SK-N-SH (cell line): ENCODE data around the gene TAS2R30. TPM values are rescaled to one million over a fixed set of nuclear protein-coding genes. Genes with fewer than 3 reads are reported as not detected.

Experiments
- CTCF ChIA-PET: fragments of 300-600, 350-600 bp; formaldehyde crosslinking; extraction: SDS; loops from one replicate; lab custom pipeline; 2021; lab: Yijun Ruan, JAX
- POLR2A ChIA-PET: fragments of 350-600 bp; sonication (Branson Sonifier 250); formaldehyde crosslinking; extraction: SDS; loops from one replicate; lab custom pipeline; 2020; ENCODE audit warnings: antibody characterized with exemption, inconsistent platforms; lab: Yijun Ruan, JAX
- DNase-seq: peaks from one replicate; pipeline ENCODE4 v3.0.0; 2012
- H2AFZ ChIP-seq: fragments of 200-600 bp; sonication (generic); 2 replicates; pipeline ENCODE4 v1.8.1; 2016; ENCODE audit warnings: antibody characterized with exemption, mild to moderate bottlenecking, low read depth
- H3F3A ChIP-seq: fragments of 200-600 bp; sonication (generic); replicated peaks from 2 replicates; pipeline ENCODE3; 2016; ENCODE audit warnings: antibody characterized with exemption, mild to moderate bottlenecking; ENCODE audit not compliant: insufficient read depth
- H3K27ac ChIP-seq, 2 experiments: fragments of 200-500 bp in 1 of 2; fragments of 200-600 bp in 1 of 2; sonication (Bioruptor generic) in 1 of 2; sonication (generic), shearing (Covaris generic) in 1 of 2; 2 replicates each; pipeline versions ENCODE4 v1.5.1 to v1.6.1; 2014 to 2016; ENCODE audit warnings: low read depth in 2 of 2, inconsistent platforms in 1 of 2, low read length in 1 of 2, mild to moderate bottlenecking in 1 of 2, mixed read lengths in 1 of 2
- H3K27me3 ChIP-seq: fragments of 200-600 bp; sonication (generic), shearing (Covaris generic); 2 replicates; pipeline ENCODE4 v1.6.1; 2016; ENCODE audit warnings: mixed run types; ENCODE audit not compliant: insufficient read depth
- H3K36me3 ChIP-seq, 2 experiments: fragments of 200-500 bp in 1 of 2; fragments of 200-600 bp in 1 of 2; sonication (Bioruptor generic) in 1 of 2; sonication (generic) in 1 of 2; replicated peaks in 1 of 2; 2 replicates each; pipeline versions ENCODE3 to v1.5.1; 2014 to 2016; ENCODE audit warnings: low read length in 1 of 2, mild to moderate bottlenecking in 1 of 2; ENCODE audit not compliant: insufficient read depth in 2 of 2, control insufficient read depth in 1 of 2
- H3K4me1 ChIP-seq, 2 experiments: fragments of 200-500 bp in 1 of 2; fragments of 200-600 bp in 1 of 2; sonication (Bioruptor generic) in 1 of 2; sonication (generic), shearing (Covaris generic) in 1 of 2; 2 replicates each; pipeline versions ENCODE4 v1.5.1 to v1.6.1; 2014 to 2016; ENCODE audit warnings: low read depth in 1 of 2, low read length in 1 of 2, mixed run types in 1 of 2; ENCODE audit not compliant: insufficient read depth in 2 of 2, control insufficient read depth in 1 of 2
- H3K4me2 ChIP-seq: fragments of 200-600 bp; sonication (generic), shearing (Covaris generic); 2 replicates; pipeline ENCODE4 v1.6.1; 2017; ENCODE audit warnings: mixed run types
- H3K4me3 ChIP-seq, 2 experiments: fragments of 200-500 bp in 1 of 2; fragments of 200-600 bp in 1 of 2; sonication (Bioruptor generic) in 1 of 2; sonication (generic), shearing (Covaris generic) in 1 of 2; 2 replicates each; pipeline versions ENCODE4 v1.5.1 to v1.8.1; 2014 to 2016; ENCODE audit warnings: low read depth in 2 of 2, inconsistent platforms in 1 of 2, low read length in 1 of 2, mild to moderate bottlenecking in 1 of 2, mixed read lengths in 1 of 2, moderate library complexity in 1 of 2
- H3K79me2 ChIP-seq: fragments of 200-600 bp; sonication (generic); 2 replicates; pipeline ENCODE4 v1.8.1; 2017; ENCODE audit warnings: mild to moderate bottlenecking; ENCODE audit not compliant: insufficient read depth
- H3K9ac ChIP-seq: fragments of 200-600 bp; sonication (generic); 2 replicates; pipeline ENCODE4 v1.6.1; 2017; ENCODE audit warnings: mixed run types
- H3K9me2 ChIP-seq: fragments of 200-600 bp; sonication (generic); 2 replicates; pipeline ENCODE4 v1.6.1; 2017; ENCODE audit warnings: mixed run types
- H3K9me3 ChIP-seq: fragments of 200-600 bp; sonication (generic); 2 replicates; pipeline ENCODE4 v1.6.1; 2017; ENCODE audit warnings: mixed run types, mild to moderate bottlenecking, moderate library complexity
- H4K20me1 ChIP-seq: fragments of 200-600 bp; sonication (generic); 2 replicates; pipeline ENCODE4 v1.6.1; 2017; ENCODE audit warnings: mild to moderate bottlenecking, mixed run types; ENCODE audit not compliant: insufficient read depth
- CHD2 ChIP-seq: fragments of 150-350 bp; IDR thresholded peaks from 2 replicates; pipeline ENCODE4 v1.6.1; 2018; ENCODE audit warnings: low read length; ENCODE audit not compliant: partially characterized antibody
- ELF1 ChIP-seq: IDR thresholded peaks from 2 replicates; pipeline ENCODE4 v1.4.0; 2012
- EP300 ChIP-seq, 2 experiments: IDR thresholded peaks; 2 replicates each; pipeline versions ENCODE4 v1.4.0 to v1.6.1; 2012; ENCODE audit warnings: borderline replicate concordance in 1 of 2, low read depth in 1 of 2, low read length in 1 of 2
- EZH2phosphoT487 ChIP-seq: fragments of 200-600 bp; sonication (generic); IDR thresholded peaks from 2 replicates; pipeline ENCODE4 v1.6.1; 2017; ENCODE audit warnings: low read depth, mixed run types, mild to moderate bottlenecking, antibody characterized with exemption, moderate library complexity, borderline replicate concordance
- GABPA ChIP-seq: IDR thresholded peaks from 2 replicates; pipeline ENCODE4 v1.4.0; 2012; ENCODE audit warnings: low read depth, mild to moderate bottlenecking
- JUND ChIP-seq: IDR thresholded peaks from 2 replicates; pipeline ENCODE4 v1.4.0; 2012
- MEF2A ChIP-seq: IDR thresholded peaks from 2 replicates; pipeline ENCODE4 v1.4.0; 2012; ENCODE audit warnings: low read depth, borderline replicate concordance
- NFIC ChIP-seq: IDR thresholded peaks from 2 replicates; pipeline ENCODE4 v1.4.0; 2012; ENCODE audit warnings: borderline replicate concordance
- NRF1 ChIP-seq: IDR thresholded peaks from 2 replicates; pipeline ENCODE4 v1.6.1; 2012; ENCODE audit warnings: low read depth, mild to moderate bottlenecking, low read length
- POLR2AphosphoS5 ChIP-seq: IDR thresholded peaks from 2 replicates; pipeline ENCODE4 v1.6.1; 2012; ENCODE audit warnings: low read depth, low read length
- RCOR1 ChIP-seq: fragments of 150-350 bp; IDR thresholded peaks from 2 replicates; pipeline ENCODE4 v1.6.1; 2017; ENCODE audit warnings: antibody characterized with exemption, low read length
- RFX5 ChIP-seq: IDR thresholded peaks from 2 replicates; pipeline ENCODE4 v1.6.1; 2012; ENCODE audit warnings: mild to moderate bottlenecking, improper control_type of control experiment, low read length
- RXRA ChIP-seq: IDR thresholded peaks from 2 replicates; pipeline ENCODE4 v1.4.0; 2012; ENCODE audit warnings: low read depth, mild to moderate bottlenecking, borderline replicate concordance
- SIN3A ChIP-seq: IDR thresholded peaks from 2 replicates; pipeline ENCODE4 v1.6.1; 2012; ENCODE audit warnings: low read depth, mild to moderate bottlenecking, low read length, moderate library complexity, borderline replicate concordance
- SMC3 ChIP-seq: IDR thresholded peaks from 2 replicates; pipeline ENCODE4 v1.6.1; 2012; ENCODE audit warnings: low read depth, low read length, improper control_type of control experiment
- TAF1 ChIP-seq: IDR thresholded peaks from 2 replicates; pipeline ENCODE4 v1.6.1; 2012; ENCODE audit warnings: low read depth, mild to moderate bottlenecking, low read length, moderate library complexity, borderline replicate concordance
- TCF12 ChIP-seq: IDR thresholded peaks from 2 replicates; pipeline ENCODE4 v1.4.0; 2012
- TEAD4 ChIP-seq: IDR thresholded peaks from 2 replicates; pipeline ENCODE4 v1.4.0; 2012; ENCODE audit warnings: mild to moderate bottlenecking, borderline replicate concordance; ENCODE audit not compliant: insufficient read depth
- YY1 ChIP-seq: IDR thresholded peaks from 2 replicates; pipeline ENCODE4 v1.4.0; 2012; ENCODE audit warnings: low read depth, mild to moderate bottlenecking
- WGBS: methylation state at CpG from one replicate; pipeline ENCODE4 v1.1.6; 2017; ENCODE audit warnings: low lambda C conversion rate; 5-methylcytosine and 5-hydroxymethylcytosine counted together
- polyA plus RNA-seq, 3 experiments: library from polyadenylated mRNA; depleted of rRNA; stranded (reverse); fragments of >200 nt; gene quantifications; 2 replicates each; pipeline ENCODE4 v1.2.3, GENCODE V29; 2012
- TF ChIP-seq, protein P1 (sequence below): fragments of 150-350 bp; IDR thresholded peaks from 2 replicates; pipeline ENCODE4 v1.6.1; 2016; ENCODE audit warnings: mild to moderate bottlenecking, low read depth, low read length
- TF ChIP-seq, protein P2 (sequence below): fragments of 150-350 bp; IDR thresholded peaks from 2 replicates; pipeline ENCODE4 v1.6.1; 2017; ENCODE audit warnings: antibody characterized with exemption, low read length, low read depth, borderline replicate concordance
- TF ChIP-seq, protein P3 (sequence below): IDR thresholded peaks from 2 replicates; pipeline ENCODE4 v1.4.0; 2012; ENCODE audit warnings: low read depth, borderline replicate concordance
- TF ChIP-seq, protein P4 (sequence below): IDR thresholded peaks from 2 replicates; pipeline ENCODE4; 2012
- TF ChIP-seq, protein P5 (sequence below): IDR thresholded peaks from 2 replicates; pipeline ENCODE4 v1.4.0; 2012; ENCODE audit warnings: low read depth

The TAS2R30 gene, protein sequence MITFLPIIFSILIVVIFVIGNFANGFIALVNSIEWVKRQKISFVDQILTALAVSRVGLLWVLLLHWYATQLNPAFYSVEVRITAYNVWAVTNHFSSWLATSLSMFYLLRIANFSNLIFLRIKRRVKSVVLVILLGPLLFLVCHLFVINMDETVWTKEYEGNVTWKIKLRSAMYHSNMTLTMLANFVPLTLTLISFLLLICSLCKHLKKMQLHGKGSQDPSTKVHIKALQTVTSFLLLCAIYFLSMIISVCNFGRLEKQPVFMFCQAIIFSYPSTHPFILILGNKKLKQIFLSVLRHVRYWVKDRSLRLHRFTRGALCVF
- polyA plus RNA-seq (2012; rRNA removed) = 0.05 and 0.08 TPM in 2 replicates
- polyA plus RNA-seq (2012; cell fraction: cytosol; rRNA removed) = not detected in 2 replicates
- polyA plus RNA-seq (2012; cell fraction: nucleus; rRNA removed) = 0.12 and 0.37 TPM in 2 replicates

DNA sequence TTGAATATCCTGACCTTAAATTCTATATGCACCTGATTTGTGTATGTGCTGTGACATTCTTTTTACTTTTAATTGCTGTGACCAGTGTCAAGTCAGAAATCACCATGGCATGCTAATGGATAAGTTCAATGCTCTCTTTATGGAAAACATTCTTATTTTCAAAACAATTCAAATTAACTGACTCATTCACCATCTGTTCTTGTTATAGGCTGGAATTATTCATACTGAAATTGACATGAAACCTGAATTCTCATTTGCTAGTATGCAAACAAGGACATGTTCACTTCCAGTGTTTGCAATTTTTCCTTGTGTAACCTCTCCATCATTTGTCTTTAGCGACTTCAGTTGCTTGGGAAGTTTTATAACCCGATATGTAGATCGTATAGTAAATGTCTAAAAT, at the start of gene TAS2R30:
Gene TAS2R30 (minus strand): TSS at position 340 of the 400 bp plus-strand sequence. CDS start 400 bp downstream, outside the sequence.
- WGBS = 66% methylated on average over 3 of the region's 3 CpGs
- no peak for TF ChIP-seq RFX5
- TF ChIP-seq, protein P1, sequence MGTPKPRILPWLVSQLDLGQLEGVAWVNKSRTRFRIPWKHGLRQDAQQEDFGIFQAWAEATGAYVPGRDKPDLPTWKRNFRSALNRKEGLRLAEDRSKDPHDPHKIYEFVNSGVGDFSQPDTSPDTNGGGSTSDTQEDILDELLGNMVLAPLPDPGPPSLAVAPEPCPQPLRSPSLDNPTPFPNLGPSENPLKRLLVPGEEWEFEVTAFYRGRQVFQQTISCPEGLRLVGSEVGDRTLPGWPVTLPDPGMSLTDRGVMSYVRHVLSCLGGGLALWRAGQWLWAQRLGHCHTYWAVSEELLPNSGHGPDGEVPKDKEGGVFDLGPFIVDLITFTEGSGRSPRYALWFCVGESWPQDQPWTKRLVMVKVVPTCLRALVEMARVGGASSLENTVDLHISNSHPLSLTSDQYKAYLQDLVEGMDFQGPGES = no peak
- TF ChIP-seq JUND = no peak
- TF ChIP-seq TEAD4 = no peak
- no peak for TF ChIP-seq POLR2AphosphoS5
- no peak for TF ChIP-seq CHD2
- TF ChIP-seq SMC3 = no peak
- TF ChIP-seq YY1 = no peak
- TF ChIP-seq RXRA = no peak
- TF ChIP-seq, protein P2, sequence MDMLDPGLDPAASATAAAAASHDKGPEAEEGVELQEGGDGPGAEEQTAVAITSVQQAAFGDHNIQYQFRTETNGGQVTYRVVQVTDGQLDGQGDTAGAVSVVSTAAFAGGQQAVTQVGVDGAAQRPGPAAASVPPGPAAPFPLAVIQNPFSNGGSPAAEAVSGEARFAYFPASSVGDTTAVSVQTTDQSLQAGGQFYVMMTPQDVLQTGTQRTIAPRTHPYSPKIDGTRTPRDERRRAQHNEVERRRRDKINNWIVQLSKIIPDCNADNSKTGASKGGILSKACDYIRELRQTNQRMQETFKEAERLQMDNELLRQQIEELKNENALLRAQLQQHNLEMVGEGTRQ = no peak
- no peak for TF ChIP-seq NRF1
- TF ChIP-seq, protein P3, sequence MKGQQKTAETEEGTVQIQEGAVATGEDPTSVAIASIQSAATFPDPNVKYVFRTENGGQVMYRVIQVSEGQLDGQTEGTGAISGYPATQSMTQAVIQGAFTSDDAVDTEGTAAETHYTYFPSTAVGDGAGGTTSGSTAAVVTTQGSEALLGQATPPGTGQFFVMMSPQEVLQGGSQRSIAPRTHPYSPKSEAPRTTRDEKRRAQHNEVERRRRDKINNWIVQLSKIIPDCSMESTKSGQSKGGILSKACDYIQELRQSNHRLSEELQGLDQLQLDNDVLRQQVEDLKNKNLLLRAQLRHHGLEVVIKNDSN = no peak
- no peak for TF ChIP-seq RCOR1
- Histone ChIP-seq H3K27ac (no peak within 1 kb of the TSS), H3K27me3 (no peaks in the 10 kb centered on the region), H3K4me2 (no peak within 1 kb of the TSS), H2AFZ (no peak within 1 kb of the TSS), H3K4me3 (no peak within 1 kb of the TSS), H3K4me1 (no peaks in the 10 kb centered on the region; a peak in 2 of 4 replicates), H3K9ac (no peak within 1 kb of the TSS), H3F3A (peaks cover 7% of the 10 kb centered on the region), H3K9me2 (no peaks in the 10 kb centered on the region), H3K79me2 (peaks cover 75% of the 10 kb centered on the region), H4K20me1 (peaks cover 10% of the 10 kb centered on the region; the same call in 1 of the 2 replicates), H3K9me3 (no peaks in the 10 kb centered on the region), H3K36me3 (peaks cover 0 to 4% of the 10 kb centered on the region in 2 experiments)
- POLR2A ChIA-PET = no interaction called here
- no peak for DNase-seq
- CTCF ChIA-PET = no interaction called here

DNA sequence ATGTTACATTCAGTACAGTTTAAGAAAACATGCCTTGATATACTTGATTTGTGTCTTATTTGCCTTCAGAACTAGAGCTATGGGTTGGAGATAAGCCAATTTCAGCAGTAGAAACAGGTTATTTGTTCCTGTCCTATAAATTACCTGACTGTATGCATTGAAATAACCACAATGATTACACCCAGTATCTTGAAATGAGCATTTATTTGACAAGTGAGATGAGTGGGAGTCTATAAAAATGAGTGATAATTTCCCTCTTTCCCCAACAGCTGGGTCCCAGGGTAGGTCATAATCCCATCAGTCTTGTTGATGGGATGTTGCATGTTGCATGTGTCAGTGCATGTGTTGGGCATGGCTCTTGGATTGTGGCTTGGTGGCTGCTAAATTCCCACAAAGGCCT, 48.6 kb upstream of the TAS2R30 start:
- Histone ChIP-seq H3K36me3 (no peaks in the 10 kb centered on the region), H3K4me1 (no peaks in the 10 kb centered on the region; a peak in 1 of 4 replicates), H3K4me2 (no peak overlapping the region), H3K9me3 (no peaks in the 10 kb centered on the region), H3K9me2 (no peaks in the 10 kb centered on the region), H3K79me2 (no peaks in the 10 kb centered on the region; the same call in 1 of the 2 replicates), H3K9ac (no peak overlapping the region), H2AFZ (no peak overlapping the region), H3K4me3 (no peak overlapping the region), H3K27ac (no peak overlapping the region), H3K27me3 (no peaks in the 10 kb centered on the region), H3F3A (peaks cover 4% of the 10 kb centered on the region), H4K20me1 (no peaks in the 10 kb centered on the region)
- DNase-seq = no peak
- CTCF ChIA-PET = interaction anchor here (1.1 kb wide), 1 partner anchor 9 kb away, joined by 4 read pairs; no protein-coding TSS in a partner anchor
- POLR2A ChIA-PET = no interaction called here
- TF ChIP-seq ELF1 (no peak), NFIC (no peak), POLR2AphosphoS5 (no peak), MEF2A (no peak), RXRA (no peak), NRF1 (no peak), SIN3A (no peak), CHD2 (no peak), EP300 (IDR thresholded peaks at IDR 0.05; ENCODE audit: borderline replicate concordance in 1 of 2, low read depth in 1 of 2, low read length in 1 of 2) (no peak), EZH2phosphoT487 (no peak), GABPA (no peak), TCF12 (no peak), TAF1 (no peak)
- TF ChIP-seq, protein P4, sequence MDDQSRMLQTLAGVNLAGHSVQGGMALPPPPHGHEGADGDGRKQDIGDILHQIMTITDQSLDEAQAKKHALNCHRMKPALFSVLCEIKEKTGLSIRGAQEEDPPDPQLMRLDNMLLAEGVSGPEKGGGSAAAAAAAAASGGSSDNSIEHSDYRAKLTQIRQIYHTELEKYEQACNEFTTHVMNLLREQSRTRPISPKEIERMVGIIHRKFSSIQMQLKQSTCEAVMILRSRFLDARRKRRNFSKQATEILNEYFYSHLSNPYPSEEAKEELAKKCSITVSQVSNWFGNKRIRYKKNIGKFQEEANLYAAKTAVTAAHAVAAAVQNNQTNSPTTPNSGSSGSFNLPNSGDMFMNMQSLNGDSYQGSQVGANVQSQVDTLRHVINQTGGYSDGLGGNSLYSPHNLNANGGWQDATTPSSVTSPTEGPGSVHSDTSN = no peak
- TF ChIP-seq, protein P5, sequence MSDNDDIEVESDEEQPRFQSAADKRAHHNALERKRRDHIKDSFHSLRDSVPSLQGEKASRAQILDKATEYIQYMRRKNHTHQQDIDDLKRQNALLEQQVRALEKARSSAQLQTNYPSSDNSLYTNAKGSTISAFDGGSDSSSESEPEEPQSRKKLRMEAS = no peak
